ENCODE data around the gene CADPS2. TPM values are rescaled to one million over a fixed set of nuclear protein-coding genes. Genes with fewer than 3 reads are reported as not detected.

Gene CADPS2
- total RNA-seq, 1 experiment from 2014 or later: 12.2 TPM

GRCh38 chr7:122556219-122556618 lies 330.0 kb downstream of the CADPS2 start:
- no peak overlapping the region for H3K27ac Mint-ChIP-seq
- no peaks in the 10 kb centered on the region for H3K36me3 Mint-ChIP-seq
- H3K4me1 Mint-ChIP-seq: peaks cover 3% of the 10 kb centered on the region
- no peak for DNase-seq (ENCODE audit: low spot score)
- no peak for ATAC-seq
- no peaks in the 10 kb centered on the region for H3K27me3 Mint-ChIP-seq (ENCODE audit: low read depth)
- ChIA-PET POLR2A (no interaction called here), CTCF (interaction anchor here (1.5 kb wide), 1 partner anchor 463 kb away, joined by 3 read pairs; no protein-coding TSS in a partner anchor)
- H3K4me3 Mint-ChIP-seq: no peak overlapping the region
- no peak for TF ChIP-seq HMGA2 (CRISPR knock-in tag; IDR thresholded peaks at IDR 0.05)
- TF ChIP-seq GRHL2 (CRISPR knock-in tag; IDR thresholded peaks at IDR 0.05; ENCODE audit: insufficient replicate concordance, severe bottlenecking): no peak
- no peak for TF ChIP-seq ZNF512 (CRISPR knock-in tag; IDR thresholded peaks at IDR 0.05; ENCODE audit: borderline replicate concordance)
- no peak for TF ChIP-seq TP53 (CRISPR knock-in tag; IDR thresholded peaks at IDR 0.05)
- peaks cover 3% of the 10 kb centered on the region; the same call in 1 of the 2 replicates for H3K9me3 Mint-ChIP-seq

- POLR2A ChIA-PET: no interaction called here
- H3K4me3 Mint-ChIP-seq: no peak overlapping the region
These were observed 332.5 kb downstream of the CADPS2 start for GRCh38 chr7:122553761-122554160.

GRCh38 chr7:122552769-122553168 lies 333.5 kb downstream of the CADPS2 start:
- DNase-seq (ENCODE audit: low spot score) (no peak), ATAC-seq (no peak)
- CTCF ChIA-PET: interaction anchor here (0.9 kb wide), 1 partner anchor 251 kb away, joined by 3 read pairs; no protein-coding TSS in a partner anchor
- POLR2A ChIA-PET: no interaction called here
- H3K4me1 Mint-ChIP-seq: no peaks in the 10 kb centered on the region
- no peak overlapping the region for H3K27ac Mint-ChIP-seq
- no peaks in the 10 kb centered on the region for H3K27me3 Mint-ChIP-seq (ENCODE audit: low read depth)
- no peak for TF ChIP-seq GTF2I (CRISPR knock-in tag; conservative IDR thresholded peaks at IDR 0.05)
- no peak for TF ChIP-seq ERG (CRISPR knock-in tag; IDR thresholded peaks at IDR 0.05)
- TF ChIP-seq ZNF219 (CRISPR knock-in tag; IDR thresholded peaks at IDR 0.05; ENCODE audit: borderline replicate concordance): no peak
- no peak for TF ChIP-seq ZBTB21 (CRISPR knock-in tag; IDR thresholded peaks at IDR 0.05; ENCODE audit: borderline replicate concordance)
- TF ChIP-seq ZNF281 (CRISPR knock-in tag; IDR thresholded peaks at IDR 0.05): no peak
- no peak for TF ChIP-seq NFE2L1 (CRISPR knock-in tag; IDR thresholded peaks at IDR 0.05)
- TF ChIP-seq CBFB (CRISPR knock-in tag; IDR thresholded peaks at IDR 0.05; ENCODE audit: low read depth): no peak
- no peak for TF ChIP-seq USF2 (CRISPR knock-in tag; IDR thresholded peaks at IDR 0.05)
- TF ChIP-seq NR3C1 (CRISPR knock-in tag; conservative IDR thresholded peaks at IDR 0.05; ENCODE audit: low read depth): no peak
- TF ChIP-seq IRF1 (CRISPR knock-in tag; IDR thresholded peaks at IDR 0.05): no peak
- TF ChIP-seq TP53 (CRISPR knock-in tag; IDR thresholded peaks at IDR 0.05): no peak
- no peak for TF ChIP-seq JUN (CRISPR knock-in tag; IDR thresholded peaks at IDR 0.05)
- TF ChIP-seq ZNF671 (CRISPR knock-in tag; IDR thresholded peaks at IDR 0.05): no peak
- no peak for TF ChIP-seq OVOL2 (CRISPR knock-in tag; IDR thresholded peaks at IDR 0.05; ENCODE audit: borderline replicate concordance)
- no peak for TF ChIP-seq RELA (CRISPR knock-in tag; IDR thresholded peaks at IDR 0.05; ENCODE audit: borderline replicate concordance)
- no peak for TF ChIP-seq CTCF (IDR thresholded peaks at IDR 0.05)
- TF ChIP-seq HMGXB4 (CRISPR knock-in tag; IDR thresholded peaks at IDR 0.05): no peak
- TF ChIP-seq ZNF232 (CRISPR knock-in tag; IDR thresholded peaks at IDR 0.05): no peak
- no peak overlapping the region for H3K4me3 Mint-ChIP-seq
- H3K36me3 Mint-ChIP-seq: no peaks in the 10 kb centered on the region
- no peaks in the 10 kb centered on the region for H3K9me3 Mint-ChIP-seq

More at GRCh38 chr7:122553761-122554160, 332.5 kb downstream of the CADPS2 start:
- H3K4me1 Mint-ChIP-seq: no peaks in the 10 kb centered on the region
- H3K9me3 Mint-ChIP-seq: no peaks in the 10 kb centered on the region
- no peak for TF ChIP-seq SMAD3 (CRISPR knock-in tag; IDR thresholded peaks at IDR 0.05; ENCODE audit: borderline replicate concordance)
- H3K36me3 Mint-ChIP-seq: no peaks in the 10 kb centered on the region
- DNase-seq (ENCODE audit: low spot score) (no peak), ATAC-seq (no peak)
- CTCF ChIA-PET: no interaction called here
- no peaks in the 10 kb centered on the region for H3K27me3 Mint-ChIP-seq (ENCODE audit: low read depth)
- H3K27ac Mint-ChIP-seq: no peak overlapping the region

Data from WTC11 (cell line).